PC-3 (cell line): ENCODE data around the gene SLC39A5.

Experiments
- EZH2 ChIP-seq: fragments of 300-600 bp; sonication (generic); IDR thresholded peaks from one replicate; pipeline ENCODE4 v1.6.1; 2017; ENCODE audit warnings: antibody characterized with exemption, mild to moderate bottlenecking, low read length; ENCODE audit not compliant: unreplicated experiment
- EZH2phosphoT487 ChIP-seq: fragments of 300-600 bp; sonication (generic); IDR thresholded peaks from 2 replicates; pipeline ENCODE4 v1.6.1; 2018; ENCODE audit warnings: mild to moderate bottlenecking, antibody characterized with exemption, low read length, borderline replicate concordance
- TF ChIP-seq, protein P1 (sequence below): fragments of 300-600 bp; sonication (generic); conservative IDR thresholded peaks from 2 replicates; pipeline ENCODE4 v1.5.1; 2017; ENCODE audit warnings: antibody characterized with exemption, low read depth, mild to moderate bottlenecking, low read length

DNA sequence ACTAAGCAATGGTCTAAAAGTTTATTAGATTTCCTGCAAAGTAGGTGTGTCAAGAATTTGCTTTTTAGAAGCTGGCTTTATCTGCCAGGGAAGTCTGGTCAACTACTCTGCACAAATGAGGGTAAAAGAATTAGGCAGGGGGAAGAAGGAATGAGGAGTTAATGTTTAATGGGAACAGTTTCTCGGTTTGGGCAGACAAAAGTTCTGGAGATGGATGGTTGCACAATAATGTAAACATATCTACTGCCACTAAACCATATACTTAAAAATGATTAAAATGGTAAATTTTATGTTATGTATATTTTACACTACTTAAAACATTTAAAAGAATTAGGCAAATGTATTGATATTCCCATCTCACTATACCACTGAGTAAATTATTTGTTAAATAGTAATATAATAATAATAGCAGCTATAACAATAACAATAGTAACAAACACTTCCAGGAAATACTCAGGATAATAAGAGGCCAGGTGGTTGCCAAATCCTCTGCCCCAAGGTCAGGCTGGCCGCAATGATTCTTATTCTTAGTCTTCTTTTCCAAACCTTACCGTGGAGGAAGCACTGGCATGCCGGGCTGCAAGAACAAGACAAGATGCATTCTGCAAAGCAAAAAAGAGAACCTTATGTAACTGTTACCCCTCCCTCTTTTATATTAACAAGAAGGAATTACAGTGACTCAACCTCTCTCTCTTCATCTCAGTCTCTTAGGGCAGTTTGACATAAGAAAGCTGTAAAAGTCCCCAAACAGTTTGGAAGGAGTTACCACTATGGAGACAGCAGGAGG lies 56.4 kb downstream of the SLC39A5 start:
- TF ChIP-seq EZH2phosphoT487 (no peak), EZH2 (no peak)
- TF ChIP-seq, protein P1, sequence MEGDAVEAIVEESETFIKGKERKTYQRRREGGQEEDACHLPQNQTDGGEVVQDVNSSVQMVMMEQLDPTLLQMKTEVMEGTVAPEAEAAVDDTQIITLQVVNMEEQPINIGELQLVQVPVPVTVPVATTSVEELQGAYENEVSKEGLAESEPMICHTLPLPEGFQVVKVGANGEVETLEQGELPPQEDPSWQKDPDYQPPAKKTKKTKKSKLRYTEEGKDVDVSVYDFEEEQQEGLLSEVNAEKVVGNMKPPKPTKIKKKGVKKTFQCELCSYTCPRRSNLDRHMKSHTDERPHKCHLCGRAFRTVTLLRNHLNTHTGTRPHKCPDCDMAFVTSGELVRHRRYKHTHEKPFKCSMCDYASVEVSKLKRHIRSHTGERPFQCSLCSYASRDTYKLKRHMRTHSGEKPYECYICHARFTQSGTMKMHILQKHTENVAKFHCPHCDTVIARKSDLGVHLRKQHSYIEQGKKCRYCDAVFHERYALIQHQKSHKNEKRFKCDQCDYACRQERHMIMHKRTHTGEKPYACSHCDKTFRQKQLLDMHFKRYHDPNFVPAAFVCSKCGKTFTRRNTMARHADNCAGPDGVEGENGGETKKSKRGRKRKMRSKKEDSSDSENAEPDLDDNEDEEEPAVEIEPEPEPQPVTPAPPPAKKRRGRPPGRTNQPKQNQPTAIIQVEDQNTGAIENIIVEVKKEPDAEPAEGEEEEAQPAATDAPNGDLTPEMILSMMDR, result no peak
